Panc1 (cell line): ENCODE results near the gene ERRFI1. TPM values are rescaled to one million over a fixed set of nuclear protein-coding genes. Genes with fewer than 3 reads are reported as not detected.

Source experiments
- ATAC-seq: fragments of 200-7000 bp; cut with Tn5 transposase; 2 replicates; pipeline ENCODE4 v1.9.1; 2020; ENCODE audit warnings: mild to moderate bottlenecking, moderate library complexity
- BruUV-seq: library from RNA; stranded (reverse); fragments of 400-500 nt; replicated peaks from 2 replicates; lab custom pipeline; 2021; lab: Mats Ljungman, UMichigan
- CTCF ChIA-PET: fragments of 300-600 bp; sonication (Branson Sonifier 250); formaldehyde crosslinking; loops from one replicate; lab custom pipeline; 2022; ENCODE audit warnings: antibody characterized with exemption; lab: Charles Lee
- POLR2A ChIA-PET: fragments of 300-600 bp; sonication (Branson Sonifier 250); formaldehyde crosslinking; loops from one replicate; lab custom pipeline; 2022; ENCODE audit warnings: antibody characterized with exemption; lab: Charles Lee
- DNase-seq: peaks from one replicate; pipeline ENCODE4 v3.0.0-alpha.2; 2010; ENCODE audit warnings: low read depth, low spot score
- H3K27ac ChIP-seq: 2 replicates; pipeline ENCODE4 v1.5.1; 2011; ENCODE audit warnings: mild to moderate bottlenecking, low read length, inconsistent platforms
- H3K27me3 ChIP-seq: fragments of 200-500 bp; sonication (Bioruptor generic); 2 replicates; pipeline ENCODE4 v1.6.0; 2014; ENCODE audit warnings: low read length, inconsistent platforms; ENCODE audit not compliant: control insufficient read depth, insufficient read depth
- H3K36me3 ChIP-seq: fragments of 200-500 bp; sonication (Bioruptor generic); 2 replicates; pipeline ENCODE4 v1.5.1; 2014; ENCODE audit warnings: inconsistent platforms, mild to moderate bottlenecking, low read length, moderate library complexity; ENCODE audit not compliant: control insufficient read depth, insufficient read depth
- H3K4me1 ChIP-seq: 2 replicates; pipeline ENCODE4 v1.5.1; 2011; ENCODE audit warnings: inconsistent platforms, mild to moderate bottlenecking, low read length, moderate library complexity; ENCODE audit not compliant: control insufficient read depth, insufficient read depth
- H3K4me3 ChIP-seq, 2 experiments: 2 replicates each; pipeline ENCODE4 v1.5.1; 2011 to 2012; ENCODE audit warnings: low read depth in 2 of 2, low read length in 2 of 2, mild to moderate bottlenecking in 2 of 2, inconsistent platforms in 1 of 2, moderate library complexity in 1 of 2
- H3K9me3 ChIP-seq: fragments of 200-500 bp; sonication (Bioruptor generic); 2 replicates; pipeline ENCODE4 v1.5.1; 2014; ENCODE audit warnings: low read depth, mild to moderate bottlenecking, inconsistent platforms, low read length, moderate library complexity; ENCODE audit not compliant: control insufficient read depth, insufficient read depth
- CTCF ChIP-seq: fragments of 450-650 bp; IDR thresholded peaks from 2 replicates; pipeline ENCODE4 v1.5.1; 2017; ENCODE audit warnings: mild to moderate bottlenecking
- POLR2AphosphoS5 ChIP-seq: IDR thresholded peaks from 2 replicates; pipeline ENCODE4 v1.6.1; 2012; ENCODE audit warnings: mild to moderate bottlenecking, low read depth, low read length, moderate library complexity
- REST ChIP-seq, 2 experiments: IDR thresholded peaks; 2 replicates each; pipeline ENCODE4 v1.6.1; 2011 to 2012; ENCODE audit warnings: low read depth in 2 of 2, control low read depth in 1 of 2, low read length in 1 of 2, mild to moderate bottlenecking in 1 of 2, moderate library complexity in 1 of 2; ENCODE audit not compliant: insufficient read depth in 1 of 2
- SIN3A ChIP-seq: IDR thresholded peaks from 2 replicates; pipeline ENCODE4 v1.6.1; 2012; ENCODE audit warnings: low read depth, mild to moderate bottlenecking, low read length, moderate library complexity, borderline replicate concordance; ENCODE audit not compliant: insufficient read depth
- TCF7L2 ChIP-seq: IDR thresholded peaks from 2 replicates; pipeline ENCODE4 v1.6.1; 2011; ENCODE audit warnings: mild to moderate bottlenecking, low read depth, low read length, inconsistent platforms
- in situ Hi-C: cut with HindIII; loops from 2 replicates; pipeline ENCODE4 v1.10.0; 2016; ENCODE audit warnings: low sequenced_read_pairs, low pct_unique_long_range_greater_than_20kb
- intact Hi-C: fragments of 100-400 bp; cut with micrococcal nuclease; formaldehyde crosslinking; loops from one replicate; pipeline ENCODE4 v1.10.0; 2022; ENCODE audit not compliant: unreplicated experiment
- total RNA-seq: library from RNA; stranded (reverse); gene quantifications from one replicate; pipeline ENCODE4 v1.2.1, GENCODE V29; 2021; ENCODE audit not compliant: unreplicated experiment

ERRFI1 gene
- total RNA-seq, 1 experiment from 2014 or later, result 299 TPM

DNA sequence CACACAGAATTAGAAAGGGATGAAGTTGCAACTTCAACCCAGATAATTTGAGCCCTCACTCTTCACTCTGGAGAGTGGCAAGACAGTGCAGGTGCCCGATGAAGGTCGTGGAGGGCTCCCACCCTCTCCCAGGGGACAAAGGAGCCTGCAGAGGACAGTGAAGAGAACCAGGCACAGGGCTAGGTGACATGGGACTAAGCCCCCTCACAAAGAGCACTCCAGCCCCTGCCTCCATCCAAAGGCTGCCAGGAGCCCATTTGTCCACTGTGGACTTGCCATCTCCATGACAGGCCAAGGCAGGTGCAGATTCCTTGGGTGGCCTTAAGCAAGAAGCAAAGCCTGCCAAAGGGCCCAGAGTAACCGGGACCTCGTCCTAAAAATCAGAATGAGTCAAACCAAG, 15.1 kb downstream of the ERRFI1 start:
- Histone ChIP-seq H3K27ac (peak overlapping the region; percentile 99), H3K27me3 (no peaks in the 10 kb centered on the region), H3K4me3 (peak overlapping the region; percentile 1 to 25; a peak in 3 of 4 replicates), H3K36me3 (peaks cover 46% of the 10 kb centered on the region), H3K9me3 (no peaks in the 10 kb centered on the region), H3K4me1 (peaks cover 94% of the 10 kb centered on the region)
- no TSS peak for BruUV-seq
- intact Hi-C loops, result no loop called here
- no peak for TF ChIP-seq TCF7L2
- TF ChIP-seq POLR2AphosphoS5, result peak; percentile 74
- CTCF ChIA-PET, result no interaction called here
- no peak for DNase-seq
- POLR2A ChIA-PET, result interaction anchor here (0.6 kb wide), 1 partner anchor 9 kb away, joined by 3 read pairs; no protein-coding TSS in a partner anchor
- in situ Hi-C loops, result no loop called here
- no peak for ATAC-seq

DNA sequence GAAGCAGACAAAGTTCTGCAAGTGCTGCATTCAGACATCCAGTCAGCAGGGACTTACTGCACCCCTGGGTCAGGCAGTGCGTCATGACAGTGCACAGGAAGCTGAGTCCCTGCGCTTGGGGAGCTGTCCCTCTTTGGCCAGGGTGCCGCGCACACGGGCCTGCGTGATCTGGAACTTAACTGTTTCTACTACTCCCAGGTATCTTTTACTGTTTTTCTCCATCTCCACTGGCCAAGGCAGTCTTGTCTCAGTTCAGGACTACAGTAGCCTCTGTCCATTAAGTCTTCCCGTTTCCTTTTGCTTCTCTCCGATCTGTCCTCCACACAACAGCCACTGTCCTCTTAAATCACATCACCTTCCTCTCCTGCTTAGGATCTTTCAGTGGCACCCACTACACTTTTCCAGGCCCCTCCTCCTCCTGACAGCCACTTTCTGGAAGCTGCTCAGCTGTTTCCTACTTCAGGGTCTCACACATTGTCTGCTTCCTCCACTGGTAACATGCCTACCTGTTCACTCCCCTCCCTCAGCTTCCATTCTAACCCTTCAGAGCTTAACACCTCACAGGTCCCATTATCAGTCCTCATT, 15.9 kb downstream of the ERRFI1 start:
- in situ Hi-C loops (no loop called here), intact Hi-C loops (no loop called here)
- ChIA-PET POLR2A (no interaction called here), CTCF (no interaction called here)
- ATAC-seq, result peak; percentile 31
- H3K27ac ChIP-seq, result peak overlapping the region; percentile 99
- H3K27me3 ChIP-seq, result no peaks in the 10 kb centered on the region
- TF ChIP-seq TCF7L2 (no peak), SIN3A (peak; percentile 51; the same call in 1 of the 2 replicates), REST (IDR thresholded peaks at IDR 0.05; ENCODE audit: insufficient read depth in 1 of 2, low read depth in 2 of 2, low read length in 1 of 2) (no peak), POLR2AphosphoS5 (peak; percentile 95)
- no TSS peak for BruUV-seq
- peaks cover 94% of the 10 kb centered on the region for H3K4me1 ChIP-seq
- peaks cover 45% of the 10 kb centered on the region for H3K36me3 ChIP-seq
- H3K9me3 ChIP-seq, result no peaks in the 10 kb centered on the region
- no peak for DNase-seq
- H3K4me3 ChIP-seq, result peak overlapping the region in 1 of 2 experiments; percentile 25; a peak in 2 of 4 replicates

DNA sequence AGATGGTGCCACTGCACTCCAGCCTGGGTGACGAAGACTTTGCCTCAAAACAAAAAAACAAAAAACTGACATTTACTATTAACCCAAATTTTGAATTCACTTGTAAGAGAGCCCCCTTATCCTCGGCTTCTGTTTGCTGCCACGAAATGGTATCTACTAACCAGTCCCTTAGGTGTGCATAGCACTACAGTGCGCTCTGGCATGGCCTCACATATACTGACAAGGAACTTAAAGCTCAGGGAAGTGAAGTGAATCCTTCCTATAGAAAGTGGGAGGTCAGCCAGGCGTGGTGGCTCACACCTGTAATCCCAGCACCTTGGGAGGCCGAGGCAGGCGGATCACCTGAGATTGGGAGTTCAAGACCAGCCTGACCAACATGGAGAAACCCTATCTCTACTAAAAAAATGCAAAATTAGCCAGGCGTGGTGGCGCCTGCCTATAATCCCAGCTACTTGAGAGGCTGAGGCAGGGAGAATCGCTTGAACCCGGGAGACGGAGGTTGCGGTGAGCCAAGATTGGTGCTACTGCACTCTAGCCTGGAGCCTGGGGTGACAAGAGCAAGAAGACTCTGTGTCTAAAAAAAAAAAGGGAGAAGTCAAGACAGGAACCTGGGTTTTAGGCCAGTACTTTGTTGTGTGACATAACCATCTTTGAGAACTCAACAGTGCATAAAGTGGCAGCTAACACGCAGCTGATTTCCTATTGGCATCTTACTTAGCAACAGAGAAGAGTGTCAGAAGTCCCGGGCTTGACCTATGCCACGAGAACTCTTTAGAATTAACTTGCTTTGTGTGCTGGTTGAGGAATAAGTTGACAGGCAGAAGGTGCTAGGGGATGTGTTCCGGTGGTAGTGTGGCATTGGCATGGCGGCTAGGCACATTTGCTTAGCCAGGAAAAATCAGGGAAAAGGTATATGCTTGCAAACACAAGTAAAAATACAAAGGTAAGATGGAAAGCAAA, 16.8 kb downstream of the ERRFI1 start:
- Histone ChIP-seq H3K27ac (peak overlapping the region; percentile 99), H3K9me3 (no peaks in the 10 kb centered on the region), H3K4me1 (peaks cover 94% of the 10 kb centered on the region), H3K4me3 (peak overlapping the region in 1 of 2 experiments; percentile 25; a peak in 2 of 4 replicates), H3K27me3 (no peaks in the 10 kb centered on the region), H3K36me3 (peaks cover 37% of the 10 kb centered on the region)
- DNase-seq, result no peak
- intact Hi-C loops, result no loop called here
- TF ChIP-seq REST (IDR thresholded peaks at IDR 0.05; ENCODE audit: insufficient read depth in 1 of 2, low read depth in 2 of 2, low read length in 1 of 2) (no peak), CTCF (no peak), SIN3A (0 out of 2 replicates have a peak, but pooled peaks have one; percentile 54), POLR2AphosphoS5 (peak; percentile 60), TCF7L2 (no peak)
- ChIA-PET CTCF (no interaction called here), POLR2A (no interaction called here)
- BruUV-seq, result no TSS peak
- in situ Hi-C loops, result no loop called here
- no peak for ATAC-seq
